D721Med (cell line): ENCODE data around the gene TNS4.

Experiments
- DNase-seq: peaks from one replicate; pipeline ENCODE4 v3.0.0; 2011; ENCODE audit warnings: low spot score; ENCODE audit not compliant: insufficient read length
- FAIRE-seq: peaks from 2 replicates; lab custom pipeline; 2011; peaks lifted over from hg19 to GRCh38; lab: Jason Lieb, UNC
- TF ChIP-seq, protein P1 (sequence below): IDR thresholded peaks from 2 replicates; pipeline ENCODE4 v1.5.1; 2012; ENCODE audit warnings: mild to moderate bottlenecking, control low read depth; ENCODE audit not compliant: insufficient read depth; ENCODE audit errors: missing control alignments

Gene TNS4

DNA sequence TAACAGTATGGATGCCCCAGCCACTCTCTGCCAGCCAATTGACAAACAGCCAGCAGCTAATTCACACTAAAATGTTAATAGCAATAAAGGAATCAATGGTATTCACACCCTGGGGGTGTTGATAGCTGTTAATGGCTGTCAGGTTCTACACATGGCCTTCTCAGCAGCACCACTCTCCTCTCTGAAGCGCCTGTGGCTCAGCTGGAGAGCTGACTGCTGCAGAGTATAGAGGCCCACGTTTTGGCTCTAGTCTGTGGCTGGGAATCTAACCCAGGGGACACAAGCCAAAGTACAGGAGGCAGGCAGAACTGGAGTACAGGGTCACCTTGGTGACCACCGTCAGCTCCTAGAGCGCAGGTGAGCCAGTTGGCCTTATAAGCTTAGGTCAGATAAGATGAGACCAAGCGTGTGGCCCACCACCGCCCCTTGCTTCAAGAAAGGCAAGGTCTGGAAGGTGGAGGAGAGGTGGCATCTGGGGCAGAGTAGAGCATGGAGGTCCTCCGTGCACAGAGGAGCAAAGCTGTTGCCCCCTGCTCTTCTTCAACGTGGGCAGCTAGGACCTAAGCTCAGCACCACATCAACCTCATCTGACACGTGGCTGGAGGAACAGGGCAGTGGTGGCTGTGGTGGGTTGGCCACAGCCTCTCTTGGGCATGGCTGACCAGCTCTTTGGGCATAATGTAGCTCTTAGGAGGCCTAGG, 38.4 kb upstream of the TNS4 start:
- DNase-seq (no peak), FAIRE-seq (no peak)
- TF ChIP-seq, protein P1, sequence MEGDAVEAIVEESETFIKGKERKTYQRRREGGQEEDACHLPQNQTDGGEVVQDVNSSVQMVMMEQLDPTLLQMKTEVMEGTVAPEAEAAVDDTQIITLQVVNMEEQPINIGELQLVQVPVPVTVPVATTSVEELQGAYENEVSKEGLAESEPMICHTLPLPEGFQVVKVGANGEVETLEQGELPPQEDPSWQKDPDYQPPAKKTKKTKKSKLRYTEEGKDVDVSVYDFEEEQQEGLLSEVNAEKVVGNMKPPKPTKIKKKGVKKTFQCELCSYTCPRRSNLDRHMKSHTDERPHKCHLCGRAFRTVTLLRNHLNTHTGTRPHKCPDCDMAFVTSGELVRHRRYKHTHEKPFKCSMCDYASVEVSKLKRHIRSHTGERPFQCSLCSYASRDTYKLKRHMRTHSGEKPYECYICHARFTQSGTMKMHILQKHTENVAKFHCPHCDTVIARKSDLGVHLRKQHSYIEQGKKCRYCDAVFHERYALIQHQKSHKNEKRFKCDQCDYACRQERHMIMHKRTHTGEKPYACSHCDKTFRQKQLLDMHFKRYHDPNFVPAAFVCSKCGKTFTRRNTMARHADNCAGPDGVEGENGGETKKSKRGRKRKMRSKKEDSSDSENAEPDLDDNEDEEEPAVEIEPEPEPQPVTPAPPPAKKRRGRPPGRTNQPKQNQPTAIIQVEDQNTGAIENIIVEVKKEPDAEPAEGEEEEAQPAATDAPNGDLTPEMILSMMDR, result no peak

DNA sequence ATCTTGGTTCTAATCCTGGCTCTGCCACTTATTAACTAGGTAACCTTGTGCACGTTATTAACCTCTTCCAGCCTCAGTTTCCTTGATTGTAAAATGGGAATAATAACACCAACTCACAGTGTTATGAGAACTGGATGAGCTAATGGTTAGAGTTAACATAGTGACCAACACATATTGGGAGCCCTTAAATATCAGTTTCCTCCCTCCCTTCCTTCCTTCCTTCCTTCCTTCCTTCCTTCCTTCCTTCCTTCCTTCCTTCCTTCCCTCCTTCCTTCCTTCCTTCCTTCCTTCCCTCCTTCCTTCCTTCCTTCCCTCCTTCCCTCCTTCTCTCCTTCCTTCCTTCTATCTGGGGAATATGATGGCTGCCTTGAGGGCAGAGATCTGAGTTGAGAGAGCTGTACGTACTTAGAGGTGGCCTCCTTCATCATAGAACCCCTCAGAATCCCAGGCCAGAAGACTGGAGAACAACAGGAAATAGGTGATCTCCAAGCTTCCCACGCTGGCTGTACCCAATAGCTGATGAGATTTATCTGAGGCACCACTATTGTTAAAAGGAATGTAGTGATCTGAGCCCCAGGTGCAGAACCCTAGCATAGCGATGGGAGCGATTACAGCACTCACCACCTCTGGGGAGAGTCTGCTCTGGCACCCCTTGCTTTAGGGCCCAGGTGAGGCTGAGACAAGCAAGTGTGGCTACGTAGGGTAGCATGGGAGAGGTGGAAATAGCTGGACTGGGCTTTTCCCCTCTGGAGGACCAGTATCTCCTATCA, 37.7 kb upstream of the TNS4 start:
- FAIRE-seq (no peak), DNase-seq (no peak)
- TF ChIP-seq, protein P1, result no peak

DNA sequence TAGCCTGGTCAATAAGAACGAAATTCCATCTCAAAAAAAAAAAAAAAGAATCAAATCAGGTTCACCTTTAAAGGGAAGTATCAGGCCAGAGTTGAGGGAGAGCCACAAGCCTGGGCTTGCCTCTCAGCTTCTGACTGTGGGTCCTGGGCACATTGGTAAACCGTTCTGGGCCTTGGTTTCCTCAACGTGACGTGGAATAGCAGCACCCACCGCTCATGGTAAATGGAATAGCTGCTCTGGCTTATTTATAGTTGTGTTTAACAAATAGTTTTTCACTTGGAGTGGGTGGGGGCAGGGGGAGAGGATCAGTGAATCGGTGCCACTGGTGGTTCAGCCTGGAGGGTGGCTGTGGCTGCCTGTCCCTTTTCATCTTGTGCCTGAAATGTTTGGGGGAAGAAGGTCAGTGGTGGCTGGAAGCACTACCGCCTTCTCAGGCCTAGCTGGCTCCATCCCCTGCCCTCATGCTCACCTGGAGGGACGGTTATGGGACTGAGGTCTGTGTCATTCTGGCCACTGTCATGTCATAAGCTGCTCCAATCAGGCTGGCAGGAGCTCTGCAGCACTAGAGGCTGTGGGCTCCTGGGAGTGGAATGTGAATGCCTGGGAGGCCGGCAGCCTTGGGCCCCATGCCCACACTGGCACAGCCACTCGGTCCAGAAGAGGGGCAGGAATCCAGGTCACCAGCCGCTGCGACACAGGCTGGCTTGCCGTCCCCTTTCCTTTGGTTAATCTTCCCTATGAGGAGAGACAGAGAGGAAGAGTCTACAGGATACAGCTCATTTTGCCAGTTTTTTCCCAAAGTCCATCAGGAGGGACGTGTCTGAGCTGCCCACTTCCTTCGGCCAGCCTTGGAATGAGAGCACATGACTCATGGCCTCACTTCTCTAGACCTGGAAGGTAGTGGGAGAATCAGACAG, 36.9 kb upstream of the TNS4 start:
- DNase-seq, result no peak
- FAIRE-seq, result no peak
- TF ChIP-seq, protein P1, result no peak

DNA sequence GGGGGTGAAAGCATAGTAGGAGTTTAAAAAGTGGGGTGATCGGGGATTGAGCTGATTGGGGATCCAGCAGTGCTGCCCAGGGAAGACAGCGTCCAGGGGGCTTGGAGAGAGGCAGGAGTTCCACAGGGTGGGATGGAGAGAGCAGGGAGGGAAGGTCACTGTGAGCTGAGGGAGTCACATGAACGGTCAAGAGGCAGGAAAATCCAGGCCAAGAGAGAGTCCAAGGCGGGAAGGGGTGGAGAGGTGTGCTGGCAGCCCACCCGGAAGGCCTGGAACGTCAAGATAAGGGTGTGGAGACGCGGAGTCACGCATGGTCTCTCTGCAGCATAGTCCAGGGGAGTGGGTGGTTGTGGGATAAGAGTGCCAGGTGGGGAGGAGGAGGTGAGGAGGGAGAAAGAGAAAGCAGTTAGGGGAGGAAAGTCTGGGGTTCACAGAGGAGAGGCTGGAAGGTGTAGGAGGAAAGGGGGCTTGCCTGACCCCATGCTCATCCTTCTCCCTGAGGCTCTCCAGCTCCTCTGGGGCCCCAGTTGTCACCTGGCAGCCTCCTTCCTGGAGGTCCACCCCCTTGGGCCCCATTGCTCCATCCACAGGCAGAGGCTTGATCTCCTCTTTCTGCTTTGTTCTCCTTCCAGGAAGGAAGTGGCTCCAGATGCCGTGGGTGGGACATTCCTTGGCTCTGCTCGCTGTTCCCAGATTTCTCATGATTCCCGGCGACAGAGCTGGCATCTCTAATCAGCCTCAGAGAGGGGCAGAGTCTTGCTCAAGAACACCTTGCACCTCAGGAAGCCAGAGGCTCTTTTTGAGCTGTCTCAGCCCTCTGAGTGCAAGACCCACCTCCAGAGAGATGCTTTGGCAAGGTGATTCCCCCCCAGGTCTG, 35.1 kb upstream of the TNS4 start:
- FAIRE-seq (no peak), DNase-seq (no peak)

DNA sequence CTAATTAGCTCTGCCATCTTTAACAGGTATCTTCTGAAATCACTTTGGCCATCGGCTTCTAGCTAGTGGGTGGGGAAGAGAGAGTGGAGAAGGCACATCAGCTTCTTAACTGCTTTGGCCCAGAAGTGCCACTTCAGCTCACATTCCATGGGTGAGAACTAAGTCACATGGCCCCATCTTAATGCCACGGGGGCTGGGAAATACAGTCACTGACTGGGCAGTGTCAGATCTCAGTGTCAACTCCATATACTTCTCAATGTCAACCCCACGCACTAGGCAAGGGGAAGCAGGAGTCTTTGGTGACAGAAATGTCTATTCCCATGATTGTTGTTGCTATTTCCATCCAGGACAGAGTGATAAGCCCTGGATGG, 34.5 kb upstream of the TNS4 start:
- FAIRE-seq, result no peak
- TF ChIP-seq, protein P1, result no peak
- DNase-seq, result no peak

More for the DNA sequence above, 35.1 kb upstream of the TNS4 start:
- TF ChIP-seq, protein P1, result no peak

DNA sequence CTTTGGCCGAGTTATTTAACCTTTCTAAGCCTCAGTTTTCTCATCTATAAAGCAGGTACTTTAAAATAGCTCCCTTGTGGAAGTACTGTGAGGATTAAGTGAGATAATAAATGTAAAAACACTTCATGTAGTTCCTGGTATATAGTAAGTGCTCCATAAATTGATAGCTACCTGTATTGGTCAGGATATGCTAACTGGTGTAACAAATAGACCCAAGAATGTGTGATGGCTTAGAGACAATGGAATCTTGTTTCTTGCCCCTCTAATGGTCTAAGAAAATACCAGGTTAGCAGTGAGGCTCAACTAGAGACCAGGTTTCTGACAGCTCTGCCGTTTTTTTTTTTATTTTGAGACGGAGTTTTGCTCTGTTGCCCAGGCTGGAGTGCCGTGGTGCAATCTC, 34.0 kb upstream of the TNS4 start:
- TF ChIP-seq, protein P1, result no peak
- FAIRE-seq, result no peak
- DNase-seq, result no peak
